ENCODE results near the gene NUP205.
"Not testable (repeated sequence)": the region's sequence is repeated elsewhere in the genome, so short reads cannot be mapped to it uniquely, and the experiment has no call there.

NUP205 gene

DNA sequence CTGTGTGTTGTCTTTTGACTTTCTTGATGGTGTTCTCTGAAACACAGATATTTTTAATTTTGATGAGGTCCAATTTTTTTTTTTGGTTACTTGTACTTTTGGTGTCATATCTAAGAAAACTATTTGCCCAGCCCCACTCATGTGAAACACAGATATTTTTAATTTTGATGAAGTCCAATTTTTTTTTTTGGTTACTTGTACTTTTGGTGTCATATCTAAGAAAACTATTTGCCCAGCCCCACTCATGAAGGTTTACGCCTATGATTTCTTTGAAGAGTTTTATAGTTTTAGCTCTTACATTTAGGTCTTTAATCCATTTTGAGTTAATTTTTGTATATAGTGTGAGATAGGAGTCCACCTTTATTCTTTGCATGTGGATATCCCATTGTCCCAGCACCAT lies 109.9 kb downstream of the NUP205 start:
- DNase-seq (ENCODE audit: low read depth in 2 of 2) = not testable (repeated sequence)

GRCh38 chr7:135668852-135669395 lies 111.2 kb downstream of the NUP205 start:
- DNase-seq (ENCODE audit: low read depth in 2 of 2) = not testable (repeated sequence)

GRCh38 chr7:135669774-135670173 lies 112.1 kb downstream of the NUP205 start:
- DNase-seq (ENCODE audit: low read depth in 2 of 2) = no peak

DNA sequence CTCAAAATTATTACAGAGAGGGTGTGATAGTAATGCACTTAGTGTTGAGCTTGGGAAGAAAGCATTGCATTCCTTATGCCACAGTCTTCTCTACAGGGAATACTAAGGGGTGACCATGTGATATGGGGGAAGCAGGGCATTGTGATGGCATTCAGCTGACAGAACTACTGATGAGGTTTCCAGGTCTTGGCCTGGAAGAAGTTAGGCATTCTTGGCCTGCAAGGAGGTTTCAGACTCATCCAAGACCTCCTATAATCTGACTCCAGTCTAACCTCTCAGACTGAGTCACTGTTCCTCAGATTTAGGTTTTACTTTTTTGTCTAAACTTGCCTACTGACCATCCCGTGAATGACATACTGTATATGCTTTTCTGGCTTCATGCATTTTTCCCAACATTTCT lies 112.5 kb downstream of the NUP205 start:
- no peak for DNase-seq (ENCODE audit: low read depth in 2 of 2)

DNA sequence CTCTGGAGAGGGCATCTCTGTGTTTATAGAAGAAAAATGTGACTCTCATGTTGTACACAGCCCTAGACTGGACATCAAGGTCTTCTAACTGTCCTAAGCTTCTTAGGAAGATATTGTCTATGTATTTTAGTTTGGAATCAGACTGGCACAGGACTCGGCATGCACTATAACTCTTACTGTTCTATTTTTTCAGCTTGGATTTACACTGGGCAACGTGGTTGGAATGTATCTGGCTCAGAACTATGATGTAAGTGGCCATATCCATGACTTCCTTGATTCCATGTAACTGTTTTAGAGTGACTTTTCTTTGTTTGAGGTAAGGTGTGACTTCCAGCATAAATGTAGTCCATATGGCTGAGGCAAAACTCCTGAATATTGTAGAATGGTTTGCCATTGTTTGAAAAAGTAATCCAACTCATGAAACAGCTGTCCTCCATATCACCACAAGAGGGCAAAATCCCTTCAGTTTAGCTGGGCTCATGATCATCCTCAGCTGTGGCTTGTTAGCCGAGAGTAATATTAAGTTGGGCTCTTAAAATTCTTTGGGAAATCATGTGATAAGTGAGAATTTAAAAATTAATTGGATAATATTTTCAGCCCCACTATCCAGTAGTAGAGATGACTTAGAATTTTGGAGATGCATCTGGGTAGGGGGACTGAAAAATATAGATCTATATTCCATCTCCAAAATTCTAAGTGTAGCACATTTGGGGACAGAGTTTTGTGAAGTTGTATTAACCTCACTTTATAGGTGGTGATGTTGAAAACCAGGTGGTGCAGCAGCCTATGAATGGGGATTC lies 115.0 kb downstream of the NUP205 start:
- DNase-seq (ENCODE audit: low read depth in 2 of 2) = no peak

DNA sequence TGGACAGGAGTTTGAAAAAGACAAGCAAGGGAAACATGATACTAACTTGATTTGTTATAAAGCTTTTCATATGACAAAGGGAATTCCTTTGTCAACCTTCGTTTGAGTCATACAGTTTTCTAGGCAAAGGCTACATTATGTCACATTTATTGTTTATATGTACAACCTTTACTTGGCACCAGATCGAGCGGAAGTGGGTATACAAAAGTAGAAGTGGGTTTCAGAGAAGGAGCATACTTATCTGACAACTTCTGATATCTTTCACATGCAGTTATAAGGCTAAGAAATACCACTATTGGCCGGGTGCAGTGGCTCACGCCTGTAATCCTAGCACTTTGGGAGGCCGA lies 115.6 kb downstream of the NUP205 start:
- DNase-seq (ENCODE audit: low read depth in 2 of 2) = no peak

DNA sequence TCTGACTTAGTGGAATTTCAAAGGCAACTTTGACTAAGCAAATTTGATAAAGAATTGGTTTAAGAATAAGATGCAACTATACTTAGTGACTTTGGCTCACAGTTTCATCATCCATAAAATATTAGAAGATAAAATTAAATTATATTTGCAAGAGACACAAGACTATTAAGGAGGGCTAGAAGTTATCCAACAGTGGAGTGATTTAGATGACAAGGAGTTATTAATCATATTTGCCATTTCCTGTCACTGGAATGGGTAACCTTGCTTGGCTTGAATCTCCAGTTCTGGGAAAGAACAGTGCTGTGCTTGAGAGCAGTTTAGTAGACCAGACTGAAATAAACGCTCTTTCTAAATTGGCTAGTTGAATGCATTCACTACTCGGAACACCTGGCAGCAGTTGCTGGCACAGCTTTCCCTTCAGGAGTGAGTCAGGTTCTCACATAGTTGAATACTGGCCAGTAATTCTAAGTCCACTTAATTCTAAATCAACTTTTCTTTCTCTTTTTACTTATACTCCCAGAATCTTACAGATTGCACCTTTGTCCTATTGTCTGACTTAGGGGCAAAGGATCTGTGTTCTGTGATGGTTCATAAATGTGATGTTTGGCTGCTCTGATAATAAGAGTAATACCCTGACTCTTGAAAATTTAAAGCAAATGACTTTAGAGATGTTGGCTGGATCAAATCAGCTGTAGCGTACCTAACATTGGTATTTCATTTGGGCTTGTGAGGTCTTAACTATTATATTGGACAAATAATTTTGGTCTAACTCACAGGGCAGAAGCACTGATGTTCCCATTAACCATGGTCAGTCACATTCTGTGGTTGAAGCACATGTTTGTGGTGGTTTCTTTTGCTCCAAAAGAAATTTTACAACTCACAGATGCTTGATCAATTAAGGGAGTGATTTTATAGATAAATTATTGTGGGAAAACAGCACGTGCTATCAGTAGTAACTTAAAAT lies 121.2 kb downstream of the NUP205 start:
- DNase-seq (ENCODE audit: low read depth in 2 of 2) = no peak

- no peak for DNase-seq (ENCODE audit: low read depth in 2 of 2)
These were observed 124.0 kb downstream of the NUP205 start for GRCh38 chr7:135681762-135682161.

- no peak for DNase-seq (ENCODE audit: low read depth in 2 of 2)
These were observed 124.5 kb downstream of the NUP205 start for GRCh38 chr7:135682191-135682590.

- no peak for DNase-seq (ENCODE audit: low read depth in 2 of 2)
These were observed 125.9 kb downstream of the NUP205 start for GRCh38 chr7:135683609-135684008.

GRCh38 chr7:135684136-135684535 lies 126.4 kb downstream of the NUP205 start:
- no peak for DNase-seq (ENCODE audit: low read depth in 2 of 2)

GRCh38 chr7:135684699-135685098 lies 127.0 kb downstream of the NUP205 start:
- DNase-seq (ENCODE audit: low read depth in 2 of 2) = no peak

DNA sequence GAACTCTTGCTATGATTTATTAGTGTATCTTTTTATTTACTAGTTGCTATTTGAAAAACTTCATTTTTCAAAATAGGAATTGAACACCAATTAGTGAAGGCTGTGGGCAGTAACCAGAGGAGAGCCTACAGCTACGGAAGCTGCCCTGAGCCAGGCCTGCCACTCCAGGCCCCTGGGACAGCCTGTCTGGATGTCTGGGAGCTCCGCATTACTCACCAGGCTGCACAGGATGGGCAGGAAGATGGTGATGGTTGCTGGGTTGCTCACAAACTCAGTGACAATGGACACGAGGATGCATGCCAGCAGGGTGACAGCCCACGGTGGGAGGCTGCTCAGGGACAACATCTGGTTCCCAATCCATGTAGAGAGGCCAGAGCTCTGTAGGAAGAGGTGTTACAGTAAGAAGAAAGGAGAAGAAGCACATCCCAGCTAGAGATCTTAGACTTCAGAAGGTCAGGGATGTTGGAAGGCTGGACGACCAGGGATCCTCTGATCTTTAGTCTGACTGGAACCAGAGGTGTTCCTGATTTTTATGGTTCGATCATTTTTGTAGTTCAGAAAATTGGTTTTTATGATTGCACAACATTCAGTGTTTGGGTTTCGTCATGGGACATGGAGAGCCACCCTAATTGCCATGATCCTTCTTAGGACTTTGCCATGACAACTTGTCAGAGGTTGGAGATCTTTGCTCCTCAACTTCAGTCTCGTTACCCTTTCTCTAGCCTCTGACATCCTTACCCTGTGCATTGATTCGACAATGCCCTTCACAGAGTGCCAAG lies 127.8 kb downstream of the NUP205 start:
- no peak for DNase-seq (ENCODE audit: low read depth in 2 of 2)

GRCh38 chr7:135687466-135687865 lies 129.7 kb downstream of the NUP205 start:
- no peak for DNase-seq (ENCODE audit: low read depth in 2 of 2)

DNA sequence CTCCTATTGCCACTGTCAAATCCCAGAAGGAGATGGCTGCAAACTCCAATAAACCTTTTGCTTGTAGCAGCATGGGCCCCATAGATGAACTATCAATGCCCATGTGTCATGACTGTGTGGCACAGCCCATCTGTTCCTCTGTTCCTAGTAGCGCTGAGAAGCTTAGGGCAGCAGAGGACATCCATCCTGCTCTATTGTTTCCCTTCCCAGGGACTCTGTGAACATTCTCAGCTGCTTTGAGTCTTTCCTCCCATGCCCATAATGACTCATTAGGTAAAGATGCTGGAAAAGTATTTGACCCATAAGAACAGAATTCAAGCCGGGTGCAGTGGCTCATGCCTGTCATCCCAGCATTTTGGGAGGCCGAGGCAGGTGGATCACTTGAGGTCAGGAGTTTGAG lies 132.8 kb downstream of the NUP205 start:
- DNase-seq (ENCODE audit: low read depth in 2 of 2) = no peak

- no peak for DNase-seq (ENCODE audit: low read depth in 2 of 2)
These were observed 134.3 kb downstream of the NUP205 start for GRCh38 chr7:135692055-135692454.

- not testable (repeated sequence) for DNase-seq (ENCODE audit: low read depth in 2 of 2)
These were observed 134.9 kb downstream of the NUP205 start for GRCh38 chr7:135692606-135693005.

GRCh38 chr7:135693558-135693957 lies 135.8 kb downstream of the NUP205 start:
- no peak for DNase-seq (ENCODE audit: low read depth in 2 of 2)

DNA sequence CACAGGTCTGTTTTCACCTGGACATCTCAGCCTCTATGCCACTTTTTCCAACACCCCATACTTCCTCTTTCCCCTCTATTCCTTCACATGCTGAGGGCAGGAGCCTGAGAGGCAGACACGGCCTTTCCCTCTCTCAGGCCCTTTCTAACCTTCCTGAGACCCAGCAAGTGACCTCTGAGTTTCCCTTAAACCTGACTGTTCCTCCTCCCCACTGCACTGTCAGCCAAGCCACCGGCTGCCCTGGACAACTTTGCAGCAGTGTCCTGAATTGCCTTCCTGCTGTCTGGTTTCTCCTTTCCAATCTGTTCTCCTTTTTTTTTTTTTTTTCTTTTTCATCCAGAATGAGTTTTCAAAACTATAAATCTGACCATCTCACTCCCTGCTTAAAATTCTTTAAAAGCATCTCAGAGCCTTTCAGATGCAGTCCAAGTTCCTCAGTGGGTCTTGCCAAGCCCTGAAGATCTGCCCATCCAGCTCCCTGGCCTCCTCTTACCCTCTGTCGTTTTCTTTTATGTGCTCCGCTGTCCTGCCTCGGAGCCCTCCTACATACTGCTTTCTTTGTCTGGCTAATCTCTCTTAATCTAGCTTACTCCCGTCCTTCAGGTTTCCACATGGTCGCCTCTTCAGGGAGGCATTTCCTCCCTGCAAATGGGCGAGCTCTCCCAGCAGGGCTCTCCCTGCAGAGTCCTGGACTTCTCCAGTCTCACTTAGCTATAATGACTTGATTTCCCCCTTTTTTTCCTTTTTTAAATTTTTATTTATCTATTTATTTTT lies 139.7 kb downstream of the NUP205 start:
- DNase-seq (ENCODE audit: low read depth in 2 of 2) = no peak

Measured in stimulated activated CD4-positive, alpha-beta T cell treated with anti-CD3 and anti-CD28 coated beads, Interleukin-15, amount 100 ng/mL, for 48 hours (primary cell).